Stimulated activated naive CD8-positive, alpha-beta T cell treated with anti-CD3 and anti-CD28 coated beads, Interleukin-15, Interleukin-2, amounts not matched to agents 100 ng/mL and 50 ng/mL, for 24 hours (primary cell): ENCODE measurements around the gene WFDC8.

Source experiments
- H3K27ac Mint-ChIP-seq: one replicate; pipeline ENCODE4 v1.8.0; 2021; ENCODE audit warnings: mild to moderate bottlenecking, mixed read lengths
- H3K27me3 Mint-ChIP-seq: one replicate; pipeline ENCODE4 v1.8.0; 2021; ENCODE audit warnings: mixed read lengths
- H3K36me3 Mint-ChIP-seq: one replicate; pipeline ENCODE4 v1.8.0; 2021; ENCODE audit warnings: low read depth, mixed read lengths
- H3K4me1 Mint-ChIP-seq: one replicate; pipeline ENCODE4 v1.8.0; 2021; ENCODE audit warnings: low read depth, mixed read lengths
- H3K4me3 Mint-ChIP-seq: one replicate; pipeline ENCODE4 v1.8.0; 2021; ENCODE audit warnings: mild to moderate bottlenecking, mixed read lengths
- H3K9me3 Mint-ChIP-seq: one replicate; pipeline ENCODE4 v1.8.0; 2021; ENCODE audit warnings: mixed read lengths

WFDC8 gene

DNA sequence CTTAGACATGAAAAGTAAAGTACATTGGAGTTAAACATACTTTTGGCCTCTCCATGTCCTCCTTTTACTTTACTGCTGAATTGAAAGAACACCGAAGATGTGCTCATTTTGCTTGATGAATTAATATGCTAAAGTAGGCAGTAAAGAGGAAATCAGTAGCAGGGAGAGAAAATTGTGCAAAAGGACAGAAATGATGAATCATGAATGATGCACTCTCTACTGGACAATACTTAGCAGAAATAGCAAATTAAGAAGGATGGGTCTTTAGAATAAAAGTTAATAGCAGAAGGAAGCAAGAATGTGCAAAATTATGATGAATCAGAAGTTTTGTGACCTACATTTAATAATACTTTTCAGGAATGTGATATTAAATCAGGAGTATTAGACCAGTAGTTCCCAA, 55.3 kb downstream of the WFDC8 start:
- H3K27me3 Mint-ChIP-seq = peaks cover 49% of the 10 kb centered on the region
- H3K27ac Mint-ChIP-seq = no peak overlapping the region
- H3K36me3 Mint-ChIP-seq = no peaks in the 10 kb centered on the region
- no peaks in the 10 kb centered on the region for H3K4me1 Mint-ChIP-seq
- H3K4me3 Mint-ChIP-seq = no peak overlapping the region
- no peaks in the 10 kb centered on the region for H3K9me3 Mint-ChIP-seq

DNA sequence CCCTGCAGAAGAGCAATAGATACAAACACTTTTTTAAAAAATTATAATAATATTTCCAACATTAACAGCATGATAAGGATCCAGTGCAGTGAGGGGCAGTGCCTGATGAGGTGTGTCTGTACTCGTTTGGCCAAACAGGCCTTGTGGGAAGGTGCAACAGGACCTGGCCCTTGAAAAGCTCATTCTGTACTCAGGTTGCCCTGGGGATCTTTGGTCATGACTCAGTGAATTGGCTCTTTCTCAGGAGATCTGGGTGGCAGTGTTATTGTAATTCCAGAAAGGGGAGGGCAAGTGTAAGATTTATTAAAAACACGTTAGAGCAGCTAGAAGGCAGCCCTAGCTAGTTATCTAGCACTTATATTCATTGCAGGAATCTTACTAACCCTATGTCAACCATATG, 60.8 kb downstream of the WFDC8 start:
- Mint-ChIP-seq H3K36me3 (no peaks in the 10 kb centered on the region), H3K27me3 (peaks cover 33% of the 10 kb centered on the region), H3K4me3 (no peak overlapping the region), H3K4me1 (no peaks in the 10 kb centered on the region), H3K27ac (no peak overlapping the region), H3K9me3 (peaks cover 5% of the 10 kb centered on the region)

DNA sequence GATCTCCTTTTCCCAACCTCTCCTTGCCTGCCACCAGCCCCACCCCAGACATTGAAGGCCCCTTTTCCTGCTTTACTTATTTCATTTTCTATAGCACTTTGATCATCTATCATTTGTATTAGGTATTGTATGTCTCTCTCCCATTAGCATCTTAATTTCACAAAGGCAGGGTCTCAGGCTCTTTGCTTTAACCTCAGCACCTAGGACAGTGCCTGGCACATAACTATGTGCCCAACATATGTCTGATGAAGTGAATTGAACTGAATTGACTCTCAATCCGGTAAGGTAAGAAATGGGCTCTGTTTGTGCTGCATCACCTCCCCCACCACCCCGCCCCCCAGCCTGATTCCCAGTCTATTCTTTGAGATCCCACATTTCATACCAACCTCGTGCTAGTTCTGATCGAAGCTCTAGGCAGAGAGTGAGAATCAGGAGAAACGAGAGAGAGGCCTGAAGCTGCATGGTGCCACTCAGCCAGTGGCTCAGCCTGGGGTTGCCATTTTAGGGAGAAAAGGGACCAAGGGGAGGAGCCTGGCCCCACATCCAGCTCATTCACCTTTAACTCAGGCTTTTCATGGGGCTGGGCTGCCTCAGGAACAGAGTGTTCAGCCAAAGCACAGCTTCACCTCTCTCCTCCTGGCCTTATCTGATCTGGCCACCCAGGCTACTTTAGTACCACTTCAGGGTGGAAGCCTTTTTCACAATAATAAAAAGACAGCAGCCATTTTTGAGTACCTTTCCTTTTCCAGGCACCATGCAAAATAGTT, 63.8 kb downstream of the WFDC8 start, which contains the start of gene SPINT3:
Gene SPINT3 (minus strand): TSS at position 476 of the 767 bp plus-strand sequence. CDS start 14 bp downstream, at position 462.
- Mint-ChIP-seq H3K4me1 (no peaks in the 10 kb centered on the region), H3K9me3 (peaks cover 5% of the 10 kb centered on the region), H3K4me3 (no peak within 1 kb of the TSS), H3K27me3 (peaks cover 40% of the 10 kb centered on the region), H3K27ac (no peak within 1 kb of the TSS), H3K36me3 (no peaks in the 10 kb centered on the region)

DNA sequence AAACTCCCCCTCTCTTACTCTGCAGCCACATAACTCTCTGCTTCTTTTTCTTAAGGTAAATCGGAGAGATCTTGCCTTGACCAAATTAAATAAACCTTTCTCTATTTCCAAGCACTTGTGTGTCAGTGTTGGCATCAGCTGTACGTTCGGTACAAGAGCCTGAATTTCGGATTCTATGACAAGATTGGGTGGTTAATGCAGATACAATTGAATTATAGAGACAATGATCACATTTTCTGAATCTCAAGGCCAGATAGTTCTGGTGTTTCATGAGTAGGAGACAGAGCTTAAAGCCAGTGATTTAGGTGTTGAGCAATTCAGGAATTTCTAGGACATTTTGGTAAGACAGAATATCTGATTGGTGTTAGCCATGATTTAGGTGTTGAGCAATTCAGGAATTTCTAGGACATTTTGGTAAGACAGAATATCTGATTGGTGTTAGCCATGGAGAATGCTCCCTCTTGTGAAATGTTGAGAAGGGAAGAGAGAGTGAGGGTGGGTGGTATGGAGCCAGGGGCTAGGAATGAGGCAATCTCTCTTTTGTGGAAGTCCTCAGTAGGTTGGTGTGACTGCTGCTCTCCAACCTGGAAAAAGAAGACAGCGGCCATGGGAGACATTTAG, 68.7 kb downstream of the WFDC8 start:
- H3K4me1 Mint-ChIP-seq = peaks cover 13% of the 10 kb centered on the region
- H3K27ac Mint-ChIP-seq = no peak overlapping the region
- peaks cover 48% of the 10 kb centered on the region for H3K27me3 Mint-ChIP-seq
- H3K9me3 Mint-ChIP-seq = no peaks in the 10 kb centered on the region
- H3K4me3 Mint-ChIP-seq = no peak overlapping the region
- no peaks in the 10 kb centered on the region for H3K36me3 Mint-ChIP-seq

DNA sequence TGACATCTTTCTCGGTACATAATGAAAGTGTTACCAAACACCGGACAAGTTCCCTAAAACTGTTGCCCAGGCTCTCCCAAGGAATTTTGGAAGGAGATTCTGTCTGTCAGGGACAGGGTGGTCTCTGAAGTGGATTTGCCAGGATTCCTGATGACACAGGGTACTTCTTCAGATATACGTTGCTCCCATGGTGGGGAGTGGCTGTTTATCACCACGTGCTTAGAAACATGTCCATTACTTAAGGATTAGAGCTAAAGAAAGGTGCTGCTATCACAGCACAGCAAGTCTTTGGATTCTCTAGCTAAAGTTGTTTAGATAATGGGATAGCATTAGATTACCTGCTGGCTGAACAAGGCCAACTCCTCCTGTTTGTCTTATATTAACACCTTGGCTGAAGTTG, 70.0 kb downstream of the WFDC8 start:
- Mint-ChIP-seq H3K4me1 (peaks cover 13% of the 10 kb centered on the region), H3K4me3 (no peak overlapping the region), H3K27ac (no peak overlapping the region), H3K9me3 (no peaks in the 10 kb centered on the region), H3K27me3 (peaks cover 47% of the 10 kb centered on the region), H3K36me3 (no peaks in the 10 kb centered on the region)

DNA sequence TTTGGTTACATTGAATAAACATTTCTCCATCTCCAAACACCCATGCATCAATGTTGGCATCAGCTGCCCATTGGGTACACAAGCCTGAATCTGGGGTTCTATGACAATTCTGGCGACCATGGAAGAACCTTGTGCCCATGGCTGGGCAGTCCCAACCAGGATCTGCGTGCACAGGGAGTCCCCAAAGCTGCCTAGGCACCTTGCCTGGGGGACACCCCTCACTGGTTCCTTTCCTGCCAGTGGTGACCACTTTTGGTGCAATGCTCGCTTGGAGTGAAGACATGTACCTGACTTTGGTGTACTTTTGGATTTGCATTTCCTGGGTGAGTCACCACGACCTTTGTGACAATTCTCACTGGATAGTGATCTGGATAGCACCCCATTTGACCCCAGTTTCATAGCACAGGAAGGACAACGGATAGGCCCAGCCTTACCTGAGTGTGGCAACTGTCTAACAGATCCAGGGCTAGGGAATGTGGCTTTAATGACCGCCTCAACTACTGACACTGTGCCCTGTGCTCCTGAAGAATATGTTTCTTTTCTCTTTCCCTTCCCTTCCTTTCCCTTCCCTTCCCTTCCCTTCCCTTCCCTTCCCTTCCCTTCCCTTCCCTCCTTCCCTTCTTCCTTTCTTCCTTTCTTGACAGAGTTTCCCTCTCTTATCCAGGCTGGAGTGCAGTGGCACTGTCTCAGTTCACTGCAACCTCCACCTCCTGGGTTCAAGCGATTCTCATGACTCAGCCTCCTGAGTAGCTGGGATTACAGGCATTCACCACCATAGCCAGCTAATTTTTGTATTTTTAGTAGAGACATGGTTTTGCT, 70.8 kb downstream of the WFDC8 start:
- Mint-ChIP-seq H3K27me3 (peaks cover 50% of the 10 kb centered on the region), H3K27ac (no peak overlapping the region)

DNA sequence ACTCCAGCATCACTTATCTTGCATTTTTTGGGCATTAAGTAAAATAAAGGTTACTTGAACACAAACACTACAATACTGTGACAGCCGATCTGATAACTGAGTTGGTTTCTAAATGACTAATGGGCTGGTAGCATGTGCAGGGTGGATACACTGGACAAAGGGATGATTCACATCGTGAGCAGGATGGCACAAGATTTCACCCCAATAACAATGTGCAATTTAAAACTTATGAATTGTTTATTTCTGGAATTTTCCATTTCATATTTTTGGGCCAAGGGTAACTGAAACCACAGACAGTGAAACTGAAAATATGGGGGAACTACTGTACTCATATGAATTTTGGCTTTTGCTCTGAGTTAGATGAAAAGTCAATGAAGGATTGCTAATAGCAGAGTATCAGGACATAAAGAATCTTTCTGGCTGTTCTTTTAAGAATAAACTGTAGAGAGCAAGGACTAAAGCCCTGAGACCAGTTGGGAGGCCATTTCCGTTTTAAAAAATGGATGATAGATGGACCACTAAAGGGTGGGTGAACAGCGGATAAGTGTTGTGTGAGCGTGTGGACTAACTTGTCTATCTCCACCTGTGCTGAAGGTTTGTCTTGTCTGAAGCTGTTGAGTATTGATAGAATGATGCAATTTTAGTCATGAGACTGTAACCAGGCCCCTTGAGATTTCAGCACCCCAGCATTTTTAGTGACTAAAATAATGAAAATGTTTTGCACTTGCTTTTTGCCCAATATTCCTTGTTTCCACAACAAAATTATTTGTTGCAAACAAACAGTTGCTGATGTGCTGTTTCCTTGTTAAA, 71.9 kb downstream of the WFDC8 start:
- no peaks in the 10 kb centered on the region for H3K9me3 Mint-ChIP-seq
- H3K36me3 Mint-ChIP-seq = no peaks in the 10 kb centered on the region
- no peak overlapping the region for H3K27ac Mint-ChIP-seq
- H3K4me1 Mint-ChIP-seq = peaks cover 13% of the 10 kb centered on the region
- no peak overlapping the region for H3K4me3 Mint-ChIP-seq
- H3K27me3 Mint-ChIP-seq = peaks cover 47% of the 10 kb centered on the region

More for the DNA sequence above, 70.8 kb downstream of the WFDC8 start:
- Mint-ChIP-seq H3K9me3 (no peaks in the 10 kb centered on the region), H3K4me3 (no peak overlapping the region), H3K36me3 (no peaks in the 10 kb centered on the region), H3K4me1 (peaks cover 13% of the 10 kb centered on the region)

DNA sequence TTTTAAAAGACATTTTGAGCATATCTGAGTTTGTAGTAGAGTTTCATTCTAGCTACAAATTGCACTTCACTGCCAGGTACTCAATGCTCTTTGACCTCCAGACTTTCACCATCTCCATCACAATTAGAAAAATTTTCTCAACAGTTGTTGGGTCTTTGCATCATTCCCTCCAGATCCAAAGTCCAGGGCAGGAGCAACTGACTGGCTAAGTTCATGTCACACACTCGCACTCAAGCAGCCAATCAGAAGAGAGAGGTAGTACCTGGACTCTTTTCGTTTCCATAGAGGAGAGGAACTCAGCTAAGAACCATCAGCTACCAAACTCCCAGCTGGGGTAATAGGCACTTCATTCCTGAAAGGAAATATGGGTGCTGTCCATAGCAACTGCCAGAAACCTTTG, 72.7 kb downstream of the WFDC8 start:
- H3K4me1 Mint-ChIP-seq = peaks cover 13% of the 10 kb centered on the region

DNA sequence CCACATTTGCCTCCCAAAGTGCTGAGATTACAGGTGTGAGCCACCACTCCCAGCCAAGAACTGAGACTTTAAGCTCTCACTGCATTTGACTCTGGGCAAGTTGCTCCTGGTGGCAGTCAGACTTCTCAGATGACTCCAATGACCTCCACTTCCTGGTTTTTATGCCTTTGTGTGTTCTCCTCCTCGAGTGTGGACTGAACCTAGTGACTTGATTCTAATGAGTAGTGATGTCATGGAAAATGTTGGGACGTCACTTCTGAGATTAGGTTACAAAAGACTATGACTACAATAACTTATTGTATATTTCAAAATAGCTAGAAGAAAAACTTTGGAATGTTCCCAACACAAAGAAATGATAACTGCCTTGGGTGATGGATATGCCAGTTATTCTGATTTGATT, 75.7 kb downstream of the WFDC8 start:
- Mint-ChIP-seq H3K27ac (no peak overlapping the region), H3K4me3 (no peak overlapping the region), H3K9me3 (no peaks in the 10 kb centered on the region), H3K4me1 (peaks cover 13% of the 10 kb centered on the region), H3K36me3 (no peaks in the 10 kb centered on the region), H3K27me3 (peaks cover 54% of the 10 kb centered on the region)

More for the DNA sequence above, 72.7 kb downstream of the WFDC8 start:
- H3K4me3 Mint-ChIP-seq = no peak overlapping the region
- H3K36me3 Mint-ChIP-seq = no peaks in the 10 kb centered on the region
- H3K9me3 Mint-ChIP-seq = no peaks in the 10 kb centered on the region
- H3K27ac Mint-ChIP-seq = no peak overlapping the region
- H3K27me3 Mint-ChIP-seq = peaks cover 49% of the 10 kb centered on the region

DNA sequence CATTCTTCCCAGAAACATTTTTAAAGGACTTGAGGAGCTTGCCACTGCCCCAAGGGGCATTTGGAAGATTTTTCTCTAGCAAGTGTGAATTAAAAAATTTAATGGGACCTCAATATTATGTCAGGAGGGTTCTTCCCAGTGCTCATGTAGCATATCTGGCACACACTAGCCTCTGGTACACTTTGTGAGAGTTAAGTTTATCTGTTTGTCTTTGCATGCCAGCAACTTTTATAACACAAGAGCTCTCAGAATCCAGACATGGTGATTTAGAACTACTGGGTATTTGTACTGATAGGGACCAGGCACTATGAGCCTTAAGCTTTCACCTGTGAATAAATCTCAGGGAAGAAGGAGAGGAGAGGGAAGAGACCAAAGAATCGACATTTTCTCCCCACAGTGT, 76.5 kb downstream of the WFDC8 start:
- H3K4me1 Mint-ChIP-seq = peaks cover 8% of the 10 kb centered on the region
- H3K36me3 Mint-ChIP-seq = no peaks in the 10 kb centered on the region
- H3K4me3 Mint-ChIP-seq = no peak overlapping the region
- H3K9me3 Mint-ChIP-seq = no peaks in the 10 kb centered on the region
- no peak overlapping the region for H3K27ac Mint-ChIP-seq
- H3K27me3 Mint-ChIP-seq = peaks cover 54% of the 10 kb centered on the region
